Measurements from ENCODE around the gene MORN5.

Gene MORN5

GRCh38 chr9:122217640-122218039 lies 57.9 kb downstream of the MORN5 start:
- no peak for DNase-seq

- DNase-seq = no peak
These were observed 58.6 kb downstream of the MORN5 start for GRCh38 chr9:122218071-122218934.

DNA sequence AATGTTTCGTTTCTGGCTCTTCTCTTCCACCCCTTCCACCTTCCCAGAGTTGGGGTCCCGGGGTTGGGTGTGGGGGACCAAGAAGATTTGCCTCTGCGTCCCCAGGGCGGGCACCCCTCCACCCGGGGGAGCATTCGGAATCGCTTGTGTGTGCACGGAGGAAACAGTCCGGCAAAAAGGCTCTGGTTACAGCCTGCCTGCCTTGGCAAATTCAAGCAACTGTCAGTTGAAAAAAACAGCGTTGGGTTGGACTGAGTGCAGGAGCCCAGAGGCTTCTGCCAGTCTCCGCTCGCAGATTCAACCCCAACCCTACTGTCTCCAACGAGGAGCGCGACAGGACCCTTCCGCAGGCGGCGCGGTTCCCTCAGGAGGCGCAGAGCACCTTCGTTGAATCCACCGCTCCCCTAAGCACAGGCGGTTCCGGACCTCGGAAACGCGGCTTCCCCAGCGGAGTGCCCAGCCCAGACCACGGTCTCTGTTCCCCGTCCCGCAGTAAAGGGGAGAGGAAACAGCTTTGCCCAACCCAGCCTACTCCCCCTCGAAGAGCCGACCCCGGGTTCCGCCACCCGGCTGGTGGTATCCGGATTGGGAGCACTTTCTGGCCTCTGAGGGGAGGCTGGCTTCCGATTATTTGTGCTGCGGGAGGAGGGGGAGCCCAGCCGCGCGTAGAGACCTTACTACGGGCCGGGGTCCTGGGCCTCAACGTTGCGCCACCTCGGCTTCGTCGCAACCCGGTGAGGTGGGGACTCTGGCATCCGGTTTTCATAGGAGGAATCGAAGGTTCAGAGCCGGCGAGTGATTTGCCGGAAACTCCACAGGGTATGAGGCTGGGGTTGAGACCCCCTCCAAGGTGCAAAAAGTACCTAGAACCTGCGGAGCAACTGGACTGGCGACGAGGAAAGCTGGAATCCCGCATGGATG lies 59.5 kb downstream of the MORN5 start:
- no peak for DNase-seq

GRCh38 chr9:122219856-122220672 lies 60.4 kb downstream of the MORN5 start:
- DNase-seq = no peak

DNA sequence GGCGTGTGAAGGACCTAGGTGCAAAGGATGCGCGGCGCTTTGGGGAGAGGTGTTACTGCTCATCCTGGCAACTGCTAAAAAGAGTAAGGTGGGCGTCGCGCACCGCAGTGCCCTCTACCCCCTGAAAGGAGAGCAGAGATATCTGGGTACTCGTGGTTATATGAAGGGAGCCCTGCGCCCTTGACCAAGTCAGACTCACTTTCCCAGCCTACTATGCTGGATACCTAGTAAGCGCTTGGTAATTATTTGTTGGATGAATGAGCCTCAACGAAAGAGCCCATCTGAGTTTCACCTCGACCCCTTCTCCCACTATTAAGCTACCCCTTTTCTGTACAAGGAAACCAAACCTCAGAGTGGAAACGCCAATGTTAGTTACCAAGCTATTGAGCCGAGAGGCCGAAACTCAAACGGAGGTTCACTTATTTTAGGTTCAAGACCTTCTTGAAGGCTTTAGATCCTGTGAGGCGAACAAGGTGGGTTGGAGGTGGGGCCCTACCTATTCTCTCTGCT lies 61.0 kb downstream of the MORN5 start:
- DNase-seq = no peak

- no peak for DNase-seq
These were observed 61.6 kb downstream of the MORN5 start for GRCh38 chr9:122221183-122221811.

- no peak for DNase-seq
These were observed 63.1 kb downstream of the MORN5 start for GRCh38 chr9:122222791-122223190.

GRCh38 chr9:122223435-122223834 lies 63.7 kb downstream of the MORN5 start:
- no peak for DNase-seq

DNA sequence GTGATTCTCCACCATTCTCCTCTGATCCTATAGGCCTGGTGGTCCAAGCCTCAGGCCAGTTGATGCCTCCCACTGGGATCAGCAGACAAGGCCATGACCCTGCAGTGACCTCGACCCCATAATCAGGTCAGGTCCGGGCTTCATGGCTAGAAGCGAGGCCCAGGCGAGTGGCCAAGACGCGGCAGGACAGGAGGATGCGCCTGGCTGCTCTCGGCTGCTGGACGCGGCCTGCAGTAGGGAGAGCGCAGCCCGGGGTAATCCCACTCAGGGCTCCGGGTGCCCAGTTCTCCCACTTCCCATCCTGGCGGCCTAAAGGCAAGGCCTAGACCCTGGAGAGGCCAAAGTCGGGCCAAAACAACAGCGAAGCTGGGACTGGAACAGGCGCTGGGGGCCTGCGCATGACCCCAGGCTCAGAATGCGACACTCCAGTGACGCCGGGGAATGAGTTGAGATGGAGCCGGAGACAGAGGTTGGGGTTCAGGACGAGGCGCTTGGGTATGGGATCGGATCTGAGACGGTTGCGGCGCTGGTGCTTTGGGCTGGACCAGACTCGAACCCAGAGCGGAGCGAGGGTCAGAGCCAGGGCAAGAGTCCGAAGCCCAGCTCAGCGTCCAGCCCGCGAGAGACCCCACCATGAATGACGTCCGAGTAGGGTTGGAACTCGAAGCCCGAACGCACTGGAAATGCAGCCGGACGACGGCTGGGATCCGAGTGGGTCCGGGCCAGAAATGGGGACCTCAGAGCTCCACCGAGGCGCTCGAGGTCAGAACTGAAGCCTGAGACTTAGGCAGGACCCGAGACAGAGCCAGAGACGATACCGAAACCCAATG lies 65.8 kb downstream of the MORN5 start:
- DNase-seq = no peak

- no peak for DNase-seq
These were observed 66.5 kb downstream of the MORN5 start for GRCh38 chr9:122226142-122226757.

DNA sequence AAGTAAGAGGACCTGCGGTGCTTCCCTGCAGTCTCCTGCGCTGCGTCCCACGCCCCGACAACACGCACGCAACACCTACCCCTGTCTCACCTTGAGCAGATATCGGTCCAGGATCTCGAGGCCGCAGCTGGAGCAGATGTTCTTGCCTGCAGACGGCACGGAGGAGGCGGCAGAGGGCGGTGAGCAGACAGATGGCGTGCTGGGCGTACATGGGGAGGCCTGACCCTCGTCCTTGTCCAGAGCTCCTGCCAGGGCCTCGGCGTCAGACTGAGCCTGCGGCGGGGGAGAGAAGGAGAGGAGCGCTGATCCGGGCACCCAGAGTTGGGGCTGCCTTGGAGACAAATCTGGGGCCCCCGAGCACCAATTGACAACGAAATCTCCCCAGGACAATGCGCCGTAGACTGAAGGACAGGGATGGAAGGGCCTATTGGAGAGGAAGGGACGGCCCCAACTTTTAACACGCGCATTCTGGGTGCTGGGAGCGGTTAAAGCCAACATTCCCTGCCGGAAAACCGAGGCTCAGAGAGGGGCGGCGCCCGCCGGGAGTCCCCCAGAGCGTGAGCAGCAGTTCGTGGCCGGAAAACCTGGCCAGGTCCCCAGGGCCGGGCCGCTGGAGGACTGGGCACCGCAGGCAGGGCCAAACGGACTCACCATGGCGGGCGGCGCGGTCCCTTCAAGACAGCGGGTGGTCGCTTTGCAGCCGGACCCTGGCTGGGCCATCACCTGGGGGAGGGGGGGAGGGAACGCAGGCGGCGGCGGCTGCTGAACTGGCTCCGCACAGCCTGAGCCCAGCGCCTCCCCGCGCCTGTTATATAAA lies 67.3 kb downstream of the MORN5 start:
- no peak for DNase-seq

DNA sequence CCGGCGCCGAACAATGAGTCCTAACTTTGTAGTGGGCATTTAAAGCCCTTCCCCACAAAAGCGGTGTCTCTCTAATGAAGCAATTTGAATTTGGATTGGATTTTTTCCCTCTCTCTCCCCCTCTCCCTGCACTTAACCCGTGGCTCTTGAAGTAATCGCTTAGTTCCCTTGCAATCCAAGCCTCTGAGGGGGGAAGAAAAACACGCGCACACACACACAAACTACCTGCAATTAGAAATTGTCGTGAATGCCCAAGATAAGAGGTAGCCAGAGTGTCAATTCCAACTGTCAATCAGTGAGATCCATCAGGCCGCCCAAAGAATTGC lies 67.8 kb downstream of the MORN5 start:
- DNase-seq = no peak

GRCh38 chr9:122228191-122228567 lies 68.5 kb downstream of the MORN5 start:
- DNase-seq = no peak

DNA sequence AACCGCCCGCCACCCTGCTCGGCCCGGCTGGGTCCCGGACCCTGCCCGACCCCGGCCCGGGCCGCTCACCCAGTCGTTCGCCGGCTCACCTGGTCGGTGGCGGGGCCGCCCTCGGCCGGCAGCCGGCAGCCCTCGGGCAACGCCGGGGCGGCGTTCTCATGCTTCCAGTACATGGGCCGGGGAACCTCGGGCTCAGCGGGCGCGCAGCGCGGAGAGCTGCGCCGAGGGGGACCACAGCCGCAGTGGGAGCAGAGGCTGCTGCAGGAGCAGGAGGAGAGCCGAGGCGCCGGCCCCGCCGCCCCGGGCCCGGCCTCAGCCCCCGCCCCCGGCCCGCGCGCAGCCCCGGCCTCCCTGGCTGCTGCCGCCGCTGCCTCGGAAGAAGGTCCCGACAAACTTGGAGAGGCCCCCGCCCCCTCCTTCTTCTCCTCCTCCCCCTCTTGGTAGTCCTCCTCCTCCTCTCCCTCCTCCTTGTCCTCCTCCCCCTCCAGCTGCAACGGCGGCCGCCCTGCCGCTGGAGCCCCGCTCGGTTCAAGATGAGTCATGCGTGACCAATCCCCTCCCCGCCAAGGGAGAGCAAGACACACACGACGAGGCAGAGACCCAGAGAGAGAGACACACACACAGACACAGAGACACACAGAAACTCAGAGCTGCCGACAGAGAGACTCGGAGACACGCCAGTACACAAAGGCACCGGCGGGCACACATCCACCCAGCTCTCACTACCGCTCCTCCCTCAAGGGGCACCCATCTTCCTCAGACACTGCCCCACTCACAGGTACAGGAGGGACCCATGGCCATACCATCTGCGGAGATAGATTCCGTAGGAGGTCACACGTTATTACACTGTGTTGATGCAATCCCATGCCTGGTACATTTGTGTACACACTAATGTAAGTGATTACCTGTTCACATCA lies 69.1 kb downstream of the MORN5 start, which contains the start of gene LHX6:
Gene LHX6, minus strand, starts transcription at position 390 of the 917 bp plus-strand sequence. Its CDS starts 217 bp downstream, at position 173.
- DNase-seq = no peak

DNA sequence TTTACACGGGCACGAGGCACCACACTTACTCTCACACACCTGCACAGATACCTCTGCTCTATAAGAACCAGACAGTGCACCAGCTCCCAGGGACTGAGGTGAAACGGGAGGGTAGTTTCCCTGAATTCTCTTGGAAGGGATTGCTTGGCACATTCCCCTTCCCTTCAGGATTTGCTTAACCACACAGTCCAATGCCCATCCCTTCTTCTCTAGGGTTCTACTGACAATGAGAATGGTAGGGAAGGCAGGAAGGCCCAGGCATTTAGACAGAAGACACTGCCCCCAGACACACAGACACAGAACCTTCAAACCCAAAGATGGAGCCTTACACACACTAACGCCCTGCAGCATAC lies 69.8 kb downstream of the MORN5 start:
- DNase-seq = no peak

- DNase-seq = no peak
These were observed 73.1 kb downstream of the MORN5 start for GRCh38 chr9:122232796-122233306.

- no peak for DNase-seq
These were observed 74.5 kb downstream of the MORN5 start for GRCh38 chr9:122234022-122234748.

- no peak for DNase-seq
These were observed 77.0 kb downstream of the MORN5 start for GRCh38 chr9:122236681-122237080.

Data from T-helper 1 cell (primary cell).